GM19023 (cell line): Measurements from ENCODE around the gene CPNE6.

Experiments used
- ATAC-seq: cut with Tn5 transposase; IDR thresholded peaks from one replicate; pipeline ENCODE4 v1.9.1; 2021; ENCODE audit warnings: mild to moderate bottlenecking, moderate library complexity; ENCODE audit not compliant: unreplicated experiment

The CPNE6 gene

GRCh38 chr14:24054324-24054641 is 17.1 kb upstream of the CPNE6 start:
- ATAC-seq: no peak

- no peak for ATAC-seq
Observed at GRCh38 chr14:24054646-24055045, 16.7 kb upstream of the CPNE6 start.

GRCh38 chr14:24055971-24056799 is 15.2 kb upstream of the CPNE6 start:
- ATAC-seq: no peak

- ATAC-seq: no peak
Observed at GRCh38 chr14:24056800-24057184, 14.6 kb upstream of the CPNE6 start.

GRCh38 chr14:24057271-24057670 is 14.1 kb upstream of the CPNE6 start:
- no peak for ATAC-seq

GRCh38 chr14:24057867-24058259 is 13.5 kb upstream of the CPNE6 start:
- ATAC-seq: no peak

GRCh38 chr14:24058260-24058950 is 13.0 kb upstream of the CPNE6 start:
- ATAC-seq: peak; percentile 63

GRCh38 chr14:24058951-24059475 is 12.3 kb upstream of the CPNE6 start:
- no peak for ATAC-seq

GRCh38 chr14:24059841-24060388 is 11.4 kb upstream of the CPNE6 start:
- no peak for ATAC-seq

GRCh38 chr14:24060443-24060842 is 10.9 kb upstream of the CPNE6 start:
- no peak for ATAC-seq

- no peak for ATAC-seq
Observed at GRCh38 chr14:24060984-24061913, 10.1 kb upstream of the CPNE6 start.

- no peak for ATAC-seq
Observed at GRCh38 chr14:24062216-24062980, 9.0 kb upstream of the CPNE6 start.

- ATAC-seq: no peak
Observed at GRCh38 chr14:24063263-24063836, 8.0 kb upstream of the CPNE6 start.

GRCh38 chr14:24064091-24064795 is 7.1 kb upstream of the CPNE6 start:
- no peak for ATAC-seq

GRCh38 chr14:24064856-24065255 is 6.5 kb upstream of the CPNE6 start:
- no peak for ATAC-seq

- ATAC-seq: no peak
Observed at GRCh38 chr14:24065408-24065807, 6.0 kb upstream of the CPNE6 start.

GRCh38 chr14:24066496-24067132 is 4.7 kb upstream of the CPNE6 start:
- no peak for ATAC-seq

GRCh38 chr14:24067133-24068082 is 4.0 kb upstream of the CPNE6 start:
- no peak for ATAC-seq
